Mesenteric fat pad (tissue), 1 donor: ENCODE measurements around the gene EXOC4. TPM values are rescaled to one million over a fixed set of nuclear protein-coding genes. Genes with fewer than 3 reads are reported as not detected.
"Not testable (repeated sequence)": the region's sequence is repeated elsewhere in the genome, so short reads cannot be mapped to it uniquely, and the experiment has no call there.

ENCODE experiments used
- DNase-seq: peaks from one replicate; pipeline ENCODE4 v3.0.0-alpha.2; 2020; ENCODE audit warnings: low spot score
- total RNA-seq: library from RNA; stranded (reverse); fragmentation: NEBNext Ultra II Directional; extraction: Animal tissue kit (Norgen Biotek cat#: 25700); gene quantifications from one replicate; pipeline ENCODE4 v1.2.1, GENCODE V29; 2021
- donor health status: DM: yes; HTN: yes; CAD: no.

The EXOC4 gene
- total RNA-seq, 1 donor from 2014 or later, result 79.3 TPM

DNA sequence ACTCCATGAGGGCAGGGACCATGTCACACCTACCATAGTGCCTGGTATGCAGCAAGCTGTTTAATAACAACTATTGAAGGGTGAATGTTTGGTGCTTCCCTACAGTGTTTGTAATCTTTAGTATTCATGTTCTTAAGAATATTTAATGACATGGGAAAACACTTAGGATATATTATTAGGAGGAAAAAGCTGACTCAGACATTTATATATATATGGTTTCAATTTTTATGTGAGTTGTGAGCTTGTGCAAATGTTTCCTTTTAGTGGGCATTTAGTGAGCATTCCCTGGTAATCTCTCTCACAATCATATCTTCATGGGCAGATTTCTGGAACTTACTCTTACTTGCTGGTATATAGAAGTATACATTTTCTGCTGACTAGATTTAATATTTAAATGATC lies 359.1 kb downstream of the EXOC4 start:
- no peak for DNase-seq

DNA sequence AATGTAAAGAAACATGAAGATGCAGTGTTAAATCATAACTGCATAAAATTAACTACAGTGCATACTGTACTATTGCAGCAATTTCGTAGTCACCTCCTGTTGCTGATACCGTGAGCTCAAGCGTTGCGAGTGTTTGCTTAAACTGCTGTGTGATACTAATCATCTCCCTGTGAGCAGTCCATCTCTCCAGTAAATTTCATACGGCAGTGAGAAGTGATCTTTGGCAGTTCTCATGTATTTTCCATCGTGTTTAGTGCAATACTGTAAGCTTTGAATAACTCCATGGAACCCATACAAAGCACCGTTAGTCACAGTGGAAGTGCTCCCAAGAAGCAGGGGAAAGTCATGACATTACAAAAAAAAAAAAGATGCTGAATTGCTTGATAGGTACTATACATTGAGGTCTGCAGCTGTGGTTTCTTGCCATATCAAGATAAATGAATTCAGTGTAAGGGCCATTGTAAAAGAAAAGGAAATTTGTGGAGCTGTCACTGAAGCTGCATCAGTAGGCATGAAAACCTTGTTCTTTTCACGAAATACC lies 360.4 kb downstream of the EXOC4 start:
- DNase-seq, result no peak

DNA sequence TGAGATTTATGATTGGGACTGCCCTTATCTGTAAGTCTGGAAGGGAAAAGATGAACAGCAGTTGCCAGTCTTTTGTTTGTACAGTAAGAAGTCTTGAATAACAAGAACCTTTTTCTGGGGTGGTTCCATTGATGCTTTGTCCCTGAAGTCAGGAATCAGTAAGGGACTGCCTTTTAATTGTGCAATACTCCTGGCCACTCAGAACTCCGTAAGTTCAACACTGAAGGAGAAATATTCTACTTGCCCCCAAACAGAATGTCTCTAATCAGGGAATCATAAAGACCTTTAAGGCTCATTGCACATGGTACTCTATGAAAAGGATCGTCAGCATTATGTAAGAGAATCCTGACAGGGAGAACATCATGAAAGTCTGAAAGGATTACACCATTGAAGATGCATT lies 361.4 kb downstream of the EXOC4 start:
- no peak for DNase-seq

DNA sequence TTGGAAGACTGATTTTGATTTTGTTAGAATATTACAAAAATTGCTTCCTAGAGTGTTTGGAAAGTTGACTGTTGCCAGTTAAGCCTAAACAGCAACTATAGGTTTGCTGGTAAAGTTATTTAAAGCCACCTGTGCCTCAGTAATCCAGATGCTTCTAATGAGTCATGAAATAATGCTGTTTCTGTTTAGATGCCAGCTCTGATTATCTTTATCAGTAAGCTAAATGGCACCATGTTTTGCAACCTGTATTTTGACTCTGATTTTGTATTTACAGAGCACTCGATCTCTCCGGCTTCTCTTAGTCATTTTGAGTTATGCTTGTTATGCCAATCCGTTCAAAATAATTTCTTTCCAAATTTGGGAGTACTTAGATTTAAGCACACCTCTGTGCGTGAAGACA lies 366.1 kb downstream of the EXOC4 start:
- DNase-seq, result no peak

DNA sequence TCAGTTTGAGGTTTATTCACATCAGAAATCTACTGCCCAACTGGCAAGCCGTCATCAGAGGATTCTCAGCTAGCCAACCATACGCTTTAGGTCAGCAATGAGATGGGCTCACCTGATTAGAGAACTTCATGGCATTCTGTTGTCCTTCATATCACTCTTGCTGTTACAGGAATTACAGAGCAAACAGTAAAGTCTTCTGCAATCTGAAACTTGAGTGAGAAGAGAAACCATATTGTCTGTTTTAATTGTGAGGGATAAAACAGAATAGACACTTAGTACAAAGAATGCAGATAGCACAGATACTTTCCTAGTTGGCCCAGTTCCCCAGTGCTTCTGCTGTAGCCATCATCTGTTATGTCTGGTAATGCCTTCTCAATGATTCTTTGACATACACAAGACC lies 366.6 kb downstream of the EXOC4 start:
- no peak for DNase-seq

DNA sequence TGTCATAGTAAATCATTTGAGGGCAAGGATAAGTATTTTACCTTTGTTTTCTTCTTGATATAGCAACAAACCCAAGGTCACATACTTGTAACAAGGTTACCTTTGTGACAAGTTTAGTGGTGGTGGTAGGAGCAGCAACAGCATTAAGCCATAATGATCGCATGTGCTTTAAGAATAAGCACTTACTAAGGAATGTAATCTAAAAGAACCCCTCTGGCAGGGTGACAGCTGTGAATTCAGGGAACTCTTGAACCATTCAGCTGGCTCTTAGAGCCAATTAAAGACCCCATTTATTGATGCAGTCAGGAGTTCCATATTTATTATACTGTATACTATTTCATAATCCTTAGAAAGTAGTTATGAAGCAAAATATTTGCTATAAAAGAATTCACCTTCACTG lies 370.8 kb downstream of the EXOC4 start:
- no peak for DNase-seq

DNA sequence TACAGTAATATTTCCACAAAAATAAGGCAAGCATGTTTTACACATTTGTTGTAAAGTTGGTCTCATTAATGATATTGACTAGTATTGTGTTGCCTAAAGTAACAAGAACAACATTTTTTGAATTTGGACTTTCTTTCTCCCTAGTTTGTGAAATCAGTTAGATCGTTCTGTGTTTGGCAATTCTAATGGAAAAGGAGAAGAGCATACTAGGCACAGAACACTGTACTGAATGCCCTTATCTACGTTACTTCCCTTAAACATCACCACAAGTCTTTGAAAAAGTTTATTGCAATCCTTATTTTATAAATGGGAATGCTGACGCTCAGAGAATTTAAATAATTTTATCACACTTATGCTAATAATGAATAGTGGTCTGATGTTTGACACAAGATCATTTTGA lies 372.2 kb downstream of the EXOC4 start:
- no peak for DNase-seq

DNA sequence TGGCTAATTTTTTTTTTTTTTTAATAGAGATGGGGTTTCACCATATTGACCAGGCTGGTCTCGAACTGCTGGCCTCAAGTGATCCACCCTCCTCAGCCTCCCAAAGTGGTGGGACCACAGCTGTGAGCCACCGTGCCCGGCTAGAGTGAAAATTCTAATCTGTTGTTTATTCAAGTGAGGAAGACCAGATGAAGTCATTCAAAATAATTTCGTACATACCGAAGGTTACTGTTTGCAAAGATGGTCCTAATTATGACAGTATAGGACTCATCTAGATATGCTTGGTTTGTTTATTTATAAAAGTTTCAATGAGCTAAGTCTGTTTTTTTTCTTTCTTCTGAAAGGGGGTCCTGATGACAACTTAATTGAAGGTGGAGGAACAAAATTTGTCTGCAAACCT lies 376.8 kb downstream of the EXOC4 start:
- no peak for DNase-seq

DNA sequence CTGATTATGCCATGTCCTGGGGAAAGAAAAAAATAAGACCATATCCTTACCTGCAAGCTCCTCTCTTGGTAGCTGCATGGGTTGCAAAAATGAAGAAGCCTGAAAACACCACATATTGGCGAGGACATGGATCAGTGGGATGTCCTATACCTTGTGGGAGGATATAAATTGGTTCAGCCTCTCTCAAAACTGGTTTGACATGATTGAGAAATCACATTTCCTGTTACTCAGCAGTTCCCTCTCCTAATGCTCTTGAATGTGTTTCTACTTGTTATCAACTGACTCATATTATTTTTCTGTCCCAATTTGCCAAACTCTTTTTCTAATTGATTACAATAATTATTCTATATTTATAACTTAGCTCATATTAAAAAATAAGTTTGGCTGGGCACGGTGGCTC lies 380.2 kb downstream of the EXOC4 start:
- no peak for DNase-seq

DNA sequence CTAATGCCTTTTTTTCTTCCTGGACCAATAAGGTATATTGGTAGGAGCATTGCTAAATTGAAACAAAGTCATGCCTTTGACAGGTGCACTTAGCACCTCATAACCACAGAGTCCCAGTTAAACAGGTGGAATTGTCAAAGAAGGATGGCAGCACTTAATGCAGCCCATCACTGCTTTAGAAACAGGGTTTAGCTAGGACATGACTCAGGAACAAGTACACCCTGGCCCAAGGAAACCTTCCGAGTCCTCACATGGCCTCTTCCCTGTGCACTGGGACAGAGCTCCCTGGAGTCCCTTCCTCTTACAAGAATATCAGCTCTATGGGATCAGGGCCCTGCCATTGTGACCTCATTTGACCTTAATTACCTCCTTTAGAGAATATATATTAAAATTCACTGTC lies 382.7 kb downstream of the EXOC4 start:
- DNase-seq, result no peak

DNA sequence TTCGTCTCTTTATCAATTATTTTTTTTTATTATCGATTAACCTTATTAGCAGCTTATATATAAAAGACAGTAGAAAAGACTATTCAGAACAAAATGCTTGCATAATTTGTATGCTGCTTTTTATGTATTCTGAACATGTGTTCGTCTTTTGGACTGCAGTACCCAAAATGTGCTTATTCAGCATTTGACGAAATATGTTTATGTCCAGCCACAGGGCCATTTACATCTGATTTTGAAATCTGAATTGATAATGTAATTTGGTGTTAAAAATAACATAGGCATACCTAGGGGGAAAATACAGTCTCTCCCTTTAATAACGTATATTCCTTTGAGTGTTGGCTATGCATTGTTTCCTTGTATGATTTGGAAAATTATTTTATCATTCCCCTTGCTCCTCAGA lies 386.0 kb downstream of the EXOC4 start:
- no peak for DNase-seq

DNA sequence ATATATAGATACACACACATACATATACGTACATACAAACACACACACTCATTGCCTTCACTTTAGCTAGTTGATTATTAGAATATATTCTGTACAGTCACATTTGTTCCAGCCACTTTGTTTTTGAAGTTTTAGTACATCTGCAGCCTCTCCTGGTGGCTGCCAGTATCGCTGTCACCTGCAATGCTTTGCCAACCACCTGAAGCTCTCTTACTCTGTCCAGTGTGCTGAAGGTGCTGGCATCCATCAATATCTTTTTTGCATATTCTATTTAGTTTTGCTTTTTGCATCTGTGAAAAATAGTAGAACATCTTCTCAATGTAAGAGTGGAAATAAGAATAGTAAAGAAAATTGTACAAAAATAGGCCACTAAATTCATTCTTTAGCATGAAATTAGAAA lies 388.6 kb downstream of the EXOC4 start:
- DNase-seq, result no peak

DNA sequence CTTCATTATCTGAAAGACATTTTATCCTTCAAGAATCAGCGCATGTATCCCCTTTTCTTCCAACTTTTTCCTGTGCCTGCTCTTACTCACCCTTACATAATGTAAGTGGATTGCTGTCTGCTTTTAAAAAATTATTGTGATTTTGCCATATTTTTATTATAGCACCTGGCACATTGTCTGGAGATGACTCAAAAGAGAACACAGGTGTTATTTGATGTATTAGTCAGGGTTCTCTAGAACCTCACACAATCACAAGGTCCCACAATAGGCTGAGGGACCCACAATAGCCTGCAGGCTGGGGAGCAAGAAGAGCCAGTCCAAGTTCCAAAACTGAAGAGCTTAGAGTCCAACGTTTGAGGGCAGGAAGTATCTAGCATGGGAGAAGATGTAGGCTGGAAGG lies 390.0 kb downstream of the EXOC4 start:
- no peak for DNase-seq

DNA sequence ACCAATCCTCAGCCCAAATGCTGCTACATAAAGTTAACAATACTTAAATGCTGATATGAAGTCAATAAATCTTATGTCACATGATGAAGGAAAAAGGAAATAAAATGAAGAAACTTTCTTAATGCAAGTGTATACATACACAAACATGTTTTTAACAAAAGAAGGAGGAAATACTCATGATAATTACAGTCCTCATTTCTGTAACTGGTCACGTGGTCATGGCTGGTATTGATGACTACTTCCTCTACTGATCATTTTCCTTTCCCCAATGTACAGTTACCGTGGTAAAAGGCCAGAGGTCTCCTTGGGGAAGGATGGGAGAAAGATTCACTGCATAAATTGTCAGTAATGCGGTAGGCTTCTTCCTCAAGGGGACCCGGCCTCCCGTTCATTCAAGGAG lies 390.8 kb downstream of the EXOC4 start:
- not testable (repeated sequence) for DNase-seq

DNA sequence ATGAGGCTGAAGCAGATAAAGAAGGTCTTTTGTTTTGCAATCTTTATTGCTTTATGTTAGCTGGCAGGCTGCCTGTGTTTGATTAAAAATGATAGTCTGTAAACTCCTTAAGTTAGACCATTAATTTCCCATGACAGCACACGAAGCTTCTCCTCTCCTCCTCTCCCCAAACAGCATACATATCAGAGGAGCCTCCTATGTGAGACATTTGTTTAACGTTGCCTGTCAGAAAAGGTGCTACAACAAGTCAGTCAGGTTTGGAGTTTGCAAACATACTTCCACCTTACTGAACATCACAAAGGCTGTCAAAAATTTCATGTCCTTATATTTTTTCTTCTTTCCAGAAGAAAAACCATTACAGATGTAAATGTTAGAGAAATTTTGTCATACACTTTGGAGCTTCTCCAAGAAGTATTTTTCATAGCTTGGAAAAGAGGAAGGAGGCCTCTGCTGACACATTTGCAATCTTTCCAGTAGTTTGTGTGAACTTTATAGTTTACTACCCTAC lies 393.1 kb downstream of the EXOC4 start:
- no peak for DNase-seq

DNA sequence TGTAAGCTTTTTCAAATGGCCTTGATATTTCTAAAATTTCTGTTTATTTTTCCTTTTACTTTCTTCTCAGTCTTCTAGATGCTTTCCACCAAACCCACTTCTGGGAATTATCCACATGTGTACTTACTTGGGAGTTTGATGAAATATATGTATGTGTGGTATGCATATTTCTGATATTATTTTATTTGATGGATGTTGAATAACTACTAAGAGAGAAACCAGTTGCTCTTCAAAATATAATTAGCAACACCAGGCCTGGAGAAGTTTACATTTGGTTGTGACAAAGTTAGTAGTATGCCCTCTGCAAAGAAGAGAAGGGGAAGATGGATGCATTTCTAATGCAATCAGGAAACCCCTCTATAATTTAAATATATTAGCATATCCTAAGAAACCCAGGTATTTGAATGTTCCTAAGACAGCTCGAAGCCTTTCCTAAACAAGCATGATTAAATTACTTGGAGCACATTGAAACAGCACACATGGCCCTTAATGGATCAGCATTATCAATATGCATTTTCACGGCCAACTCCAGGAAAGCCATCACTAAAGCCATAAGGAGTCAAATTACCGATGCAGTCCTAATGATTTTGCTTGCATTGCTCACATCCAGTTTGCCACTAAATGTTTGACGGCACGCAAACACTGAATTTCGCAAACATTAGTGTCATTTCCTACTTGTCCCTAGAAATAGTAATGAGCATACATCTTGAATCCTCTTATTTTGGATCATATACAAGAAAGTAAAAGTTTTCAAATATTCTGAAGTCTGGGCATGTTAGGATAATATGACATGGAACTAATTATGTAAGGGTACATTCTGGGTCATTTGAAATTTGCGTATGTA lies 393.8 kb downstream of the EXOC4 start:
- DNase-seq, result no peak

DNA sequence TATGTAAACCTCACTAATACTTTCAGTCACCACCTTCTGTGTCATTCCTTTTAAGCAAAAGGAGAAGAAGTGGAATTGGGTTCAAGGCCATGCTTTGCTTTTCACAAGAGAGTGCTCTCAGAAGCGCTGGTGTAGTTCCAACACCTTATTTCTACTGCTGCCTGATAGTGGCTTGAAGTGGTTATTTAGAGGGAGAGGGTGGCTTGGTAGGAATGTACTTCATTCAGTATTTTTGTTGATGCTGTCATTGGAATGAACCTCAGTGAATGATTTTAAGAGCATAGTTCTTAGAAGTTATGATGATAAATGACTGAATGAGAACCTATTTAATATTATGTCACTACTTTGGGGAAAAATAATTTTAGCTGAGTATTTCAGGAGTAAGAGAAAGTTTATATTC lies 396.7 kb downstream of the EXOC4 start:
- no peak for DNase-seq

DNA sequence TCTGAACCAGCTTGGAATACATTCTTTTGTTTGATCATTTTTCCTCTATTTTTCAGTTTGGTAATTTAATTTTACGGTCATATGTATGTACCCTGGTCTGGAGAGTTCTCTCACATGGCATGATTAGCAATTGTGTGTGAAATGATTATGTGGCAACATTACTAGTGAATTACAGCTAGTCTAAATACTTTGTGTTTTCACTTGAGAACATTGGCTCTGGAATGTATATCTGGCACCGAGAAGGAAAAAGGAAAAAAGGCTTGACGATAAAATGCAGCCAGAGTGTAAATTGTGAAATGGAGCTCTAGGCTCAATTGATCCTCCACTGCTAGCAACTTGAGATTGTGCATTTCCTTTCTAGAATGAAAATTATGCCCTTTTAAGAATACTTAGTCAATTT lies 397.2 kb downstream of the EXOC4 start:
- DNase-seq, result no peak

DNA sequence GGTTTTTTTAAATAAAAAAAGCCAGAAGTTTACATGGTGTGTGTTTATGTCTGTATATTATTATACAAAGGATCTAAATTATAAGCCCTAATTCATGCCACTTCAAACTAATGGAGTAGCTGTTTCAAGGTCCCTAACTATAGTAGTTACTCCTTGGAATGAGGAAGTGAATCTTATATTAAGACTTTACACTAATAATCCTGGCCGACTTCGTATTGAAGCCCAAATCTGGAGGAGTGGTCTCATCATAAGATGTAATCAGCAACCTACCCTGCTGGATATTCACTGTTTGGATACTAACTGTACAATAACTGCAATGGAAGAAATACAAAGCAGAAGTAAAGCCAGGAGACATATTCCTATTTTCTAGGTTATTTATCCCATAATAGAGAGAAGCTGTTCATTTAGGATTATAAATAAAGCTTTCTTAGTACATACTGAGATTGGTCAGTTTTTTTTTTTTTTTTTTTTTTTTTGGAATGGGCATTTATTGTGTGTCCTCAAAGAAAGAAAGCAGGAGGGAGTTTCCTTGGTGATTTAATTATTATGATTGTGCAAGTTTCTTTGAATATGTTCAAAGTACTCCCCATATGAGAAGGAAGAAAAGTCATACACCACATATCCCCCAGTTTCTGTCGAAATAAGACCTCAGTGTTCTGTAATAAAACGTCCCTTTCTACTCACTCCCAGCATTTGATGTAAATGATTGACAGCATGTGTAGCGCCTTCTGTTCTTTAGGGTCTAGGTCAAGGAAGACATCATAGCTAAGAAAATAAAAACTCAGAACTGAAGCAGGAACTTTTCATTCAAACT lies 397.8 kb downstream of the EXOC4 start:
- no peak for DNase-seq

DNA sequence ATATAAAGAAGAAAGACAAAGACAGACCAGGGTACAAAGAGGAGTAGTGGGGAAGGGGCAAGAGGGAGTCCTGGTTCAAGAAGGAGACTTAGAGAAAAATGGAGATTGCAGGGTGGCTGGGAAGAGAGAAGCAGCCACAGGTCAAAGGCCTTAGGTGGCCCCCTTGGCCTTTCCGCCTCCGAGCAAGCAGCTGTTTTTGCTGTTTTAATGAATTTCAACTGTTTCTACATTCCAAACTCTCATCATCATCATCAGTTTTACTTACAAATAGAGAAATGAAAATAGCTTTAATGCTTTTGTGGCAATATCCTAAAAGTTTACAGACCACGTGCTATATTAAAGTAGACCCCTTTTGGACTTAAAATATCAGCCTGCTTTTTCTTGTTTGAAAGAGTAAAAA lies 399.7 kb downstream of the EXOC4 start:
- no peak for DNase-seq

DNA sequence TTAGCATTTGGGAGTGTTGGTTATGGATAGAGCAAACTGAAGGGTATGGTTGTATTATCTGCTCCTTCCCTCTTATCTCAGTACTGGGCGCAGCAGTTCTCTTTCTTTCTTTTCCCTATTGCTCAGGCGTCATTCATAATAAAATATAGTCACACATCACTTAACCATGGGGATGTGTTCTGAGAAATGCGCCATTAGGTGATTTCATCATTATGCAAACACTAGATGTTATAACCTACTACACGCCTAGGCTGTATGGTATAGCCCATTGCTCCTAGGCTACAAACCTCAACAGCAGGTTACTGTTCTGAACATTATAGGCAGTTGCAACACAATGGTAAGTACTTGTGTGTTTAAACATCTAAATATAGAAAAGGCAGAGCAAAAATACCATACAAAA lies 401.7 kb downstream of the EXOC4 start:
- DNase-seq, result no peak

DNA sequence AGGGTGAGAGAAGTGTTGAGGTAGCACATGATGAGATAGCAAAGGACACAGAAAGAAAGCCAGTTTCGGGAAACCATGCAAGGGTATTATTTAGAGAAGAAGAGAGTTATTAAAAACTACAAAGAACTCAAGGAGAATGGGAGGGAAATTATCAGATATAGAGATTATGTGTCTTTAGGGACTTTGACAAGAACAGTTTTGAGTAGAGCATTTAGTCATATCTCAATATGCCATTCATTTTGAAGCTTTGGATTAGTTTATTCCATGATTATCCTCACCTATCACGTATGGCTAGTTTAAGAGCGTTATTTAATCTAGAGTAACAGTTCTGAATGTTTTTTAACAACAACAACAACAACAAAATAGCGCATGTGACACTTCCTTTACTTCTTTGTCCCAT lies 409.4 kb downstream of the EXOC4 start:
- no peak for DNase-seq
